SU-DHL-6 (cell line): ENCODE results near the gene TRAK1.

Experiments used
- CTCF ChIP-seq: fragments of 200-600 bp; sonication (generic); IDR thresholded peaks from one replicate; pipeline ENCODE4 v1.5.1; 2017; ENCODE audit warnings: antibody characterized with exemption, mild to moderate bottlenecking, low read length, moderate library complexity; ENCODE audit not compliant: insufficient read depth, poor library complexity, severe bottlenecking
- EZH2phosphoT487 ChIP-seq: fragments of 200-600 bp; sonication (generic), shearing (Covaris generic); conservative IDR thresholded peaks from 2 replicates; pipeline ENCODE4 v1.6.1; 2018; ENCODE audit warnings: mild to moderate bottlenecking, antibody characterized with exemption, low read length, moderate library complexity, mixed read lengths

GRCh38 chr3:42096796-42097565, 5.8 kb downstream of the TRAK1 start:
- TF ChIP-seq CTCF (no peak), EZH2phosphoT487 (no peak)
